Measurements from ENCODE around the gene DDIT3.
"Not testable (repeated sequence)": the region's sequence is repeated elsewhere in the genome, so short reads cannot be mapped to it uniquely, and the experiment has no call there.

DDIT3 gene

GRCh38 chr12:57498132-57498502, 22.2 kb downstream of the DDIT3 start:
- no peak for DNase-seq (ENCODE audit: low read depth)
- H3K4me3 ChIP-seq (ENCODE audit: low read length) = no peak overlapping the region
- no peak for TF ChIP-seq CTCF (IDR thresholded peaks at IDR 0.05; ENCODE audit: insufficient read depth, low read depth, low read length, missing control alignments)

- no peak overlapping the region for H3K4me3 ChIP-seq (ENCODE audit: low read length)
- no peak for DNase-seq (ENCODE audit: low read depth)
- no peak for TF ChIP-seq CTCF (IDR thresholded peaks at IDR 0.05; ENCODE audit: insufficient read depth, low read depth, low read length, missing control alignments)
Measured at GRCh38 chr12:57497223-57498131, 22.8 kb downstream of the DDIT3 start.

- no peak overlapping the region for H3K4me3 ChIP-seq (ENCODE audit: low read length)
- no peak for TF ChIP-seq CTCF (IDR thresholded peaks at IDR 0.05; ENCODE audit: insufficient read depth, low read depth, low read length, missing control alignments)
- DNase-seq (ENCODE audit: low read depth) = no peak
Measured at GRCh38 chr12:57496822-57497221, 23.5 kb downstream of the DDIT3 start.

GRCh38 chr12:57495051-57495701, 25.1 kb downstream of the DDIT3 start:
- not testable (repeated sequence) for H3K4me3 ChIP-seq (ENCODE audit: low read length); DNase-seq (ENCODE audit: low read depth)

GRCh38 chr12:57491393-57492280, 28.7 kb downstream of the DDIT3 start:
- no peak overlapping the region for H3K4me3 ChIP-seq (ENCODE audit: low read length)
- no peak for DNase-seq (ENCODE audit: low read depth)
- TF ChIP-seq CTCF (IDR thresholded peaks at IDR 0.05; ENCODE audit: insufficient read depth, low read depth, low read length, missing control alignments) = no peak

GRCh38 chr12:57490126-57490525, 30.2 kb downstream of the DDIT3 start:
- no peak overlapping the region for H3K4me3 ChIP-seq (ENCODE audit: low read length)
- no peak for DNase-seq (ENCODE audit: low read depth)
- TF ChIP-seq CTCF (IDR thresholded peaks at IDR 0.05; ENCODE audit: insufficient read depth, low read depth, low read length, missing control alignments) = no peak

GRCh38 chr12:57489157-57489641, 31.1 kb downstream of the DDIT3 start:
- peak overlapping the region; percentile 90 for H3K4me3 ChIP-seq (ENCODE audit: low read length)
- TF ChIP-seq CTCF (IDR thresholded peaks at IDR 0.05; ENCODE audit: insufficient read depth, low read depth, low read length, missing control alignments) = no peak
- no peak for DNase-seq (ENCODE audit: low read depth)
